HG03342 (cell line): ENCODE results near the gene SHROOM3.
A peak's percentile ranks its signal among the peaks of the same experiment; 100 is the strongest.

Experiments
- ATAC-seq: cut with Tn5 transposase; IDR thresholded peaks from one replicate; pipeline ENCODE4 v1.9.1; 2021; ENCODE audit warnings: mild to moderate bottlenecking, moderate library complexity; ENCODE audit not compliant: unreplicated experiment

The SHROOM3 gene

DNA sequence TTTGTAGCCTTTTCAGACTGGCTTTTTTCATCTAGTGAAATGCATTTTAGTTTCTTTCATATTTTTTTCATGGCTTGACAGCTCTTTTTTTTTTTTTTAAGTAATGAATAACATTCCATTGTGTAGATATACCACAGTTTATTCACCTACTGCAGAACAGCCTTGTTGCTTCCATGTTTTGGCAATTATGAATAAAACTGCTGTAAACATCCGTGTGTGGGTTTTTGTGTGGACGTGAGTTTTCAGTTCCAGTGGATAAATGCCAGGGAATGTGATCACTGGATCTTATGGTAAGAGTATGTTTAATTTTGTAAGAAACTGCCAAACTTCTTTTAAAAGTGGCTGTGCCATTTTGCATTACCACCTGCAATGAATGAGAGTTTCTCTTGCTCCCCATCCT is 302.2 kb downstream of the SHROOM3 start:
- no peak for ATAC-seq

DNA sequence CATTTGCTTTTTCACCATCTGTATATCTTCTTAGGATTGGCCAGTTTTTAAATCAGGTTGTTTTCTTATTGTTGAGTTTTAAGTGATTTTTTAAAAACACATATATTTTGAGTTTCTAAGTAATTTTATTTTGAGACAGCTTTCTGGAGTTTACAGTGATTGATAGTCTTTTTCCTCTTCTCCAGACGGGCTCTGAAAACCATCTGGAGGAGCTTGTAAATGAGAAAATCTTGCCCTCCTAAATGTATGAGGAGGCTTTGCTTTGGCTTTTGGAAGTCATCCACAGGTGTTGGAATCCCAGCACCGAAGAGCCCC is 302.7 kb downstream of the SHROOM3 start:
- ATAC-seq, result no peak

DNA sequence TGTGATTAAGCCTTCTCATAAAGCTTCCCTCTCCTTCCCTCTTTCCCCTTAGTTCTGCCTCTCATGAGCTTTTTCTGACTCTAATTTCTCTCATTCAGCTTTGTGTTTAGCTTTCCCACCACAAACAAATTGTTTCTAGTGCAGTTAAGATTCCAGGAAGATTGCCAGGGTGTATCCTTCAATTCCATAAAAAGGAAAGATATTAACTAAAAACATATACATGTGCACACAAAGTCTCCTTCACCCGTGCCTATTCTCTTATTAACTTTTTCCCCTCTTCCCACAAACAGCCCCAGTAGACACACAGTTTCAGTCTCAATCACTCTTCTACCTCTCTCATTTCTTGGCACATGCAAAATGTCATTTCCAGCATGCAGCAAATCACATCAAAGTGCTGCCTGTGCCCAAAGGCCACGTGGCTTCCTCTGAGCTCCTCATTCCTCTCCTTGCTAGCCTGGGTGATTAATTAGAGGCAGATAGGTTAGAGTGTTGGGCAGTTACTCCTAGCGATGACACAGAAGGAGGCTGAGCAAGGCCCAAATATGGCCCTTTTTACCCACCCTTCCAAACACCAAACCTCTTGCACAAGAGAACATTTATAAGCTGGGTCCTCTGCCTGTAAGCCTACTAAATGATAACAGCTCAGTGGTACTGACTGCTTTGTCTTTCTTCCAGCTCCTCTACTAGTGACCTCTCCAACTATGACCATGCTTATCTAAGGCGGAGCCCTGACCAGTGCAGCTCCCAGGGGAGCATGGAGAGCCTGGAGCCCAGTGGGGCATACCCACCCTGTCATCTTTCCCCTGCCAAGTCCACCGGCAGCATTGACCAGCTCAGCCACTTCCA is 303.3 kb downstream of the SHROOM3 start:
- peak; percentile 52 for ATAC-seq

DNA sequence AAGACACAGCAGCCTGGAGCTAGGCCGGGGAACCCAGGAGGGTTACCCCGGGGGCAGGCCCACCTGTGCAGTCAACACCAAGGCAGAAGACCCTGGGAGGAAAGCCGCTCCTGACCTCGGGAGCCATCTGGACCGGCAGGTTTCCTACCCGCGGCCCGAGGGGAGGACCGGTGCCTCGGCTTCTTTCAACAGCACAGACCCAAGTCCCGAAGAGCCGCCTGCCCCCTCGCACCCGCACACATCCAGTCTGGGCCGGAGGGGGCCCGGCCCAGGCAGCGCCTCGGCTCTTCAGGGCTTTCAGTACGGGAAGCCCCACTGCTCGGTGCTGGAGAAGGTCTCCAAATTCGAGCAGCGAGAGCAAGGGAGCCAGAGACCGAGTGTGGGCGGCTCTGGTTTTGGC is 305.2 kb downstream of the SHROOM3 start:
- no peak for ATAC-seq

DNA sequence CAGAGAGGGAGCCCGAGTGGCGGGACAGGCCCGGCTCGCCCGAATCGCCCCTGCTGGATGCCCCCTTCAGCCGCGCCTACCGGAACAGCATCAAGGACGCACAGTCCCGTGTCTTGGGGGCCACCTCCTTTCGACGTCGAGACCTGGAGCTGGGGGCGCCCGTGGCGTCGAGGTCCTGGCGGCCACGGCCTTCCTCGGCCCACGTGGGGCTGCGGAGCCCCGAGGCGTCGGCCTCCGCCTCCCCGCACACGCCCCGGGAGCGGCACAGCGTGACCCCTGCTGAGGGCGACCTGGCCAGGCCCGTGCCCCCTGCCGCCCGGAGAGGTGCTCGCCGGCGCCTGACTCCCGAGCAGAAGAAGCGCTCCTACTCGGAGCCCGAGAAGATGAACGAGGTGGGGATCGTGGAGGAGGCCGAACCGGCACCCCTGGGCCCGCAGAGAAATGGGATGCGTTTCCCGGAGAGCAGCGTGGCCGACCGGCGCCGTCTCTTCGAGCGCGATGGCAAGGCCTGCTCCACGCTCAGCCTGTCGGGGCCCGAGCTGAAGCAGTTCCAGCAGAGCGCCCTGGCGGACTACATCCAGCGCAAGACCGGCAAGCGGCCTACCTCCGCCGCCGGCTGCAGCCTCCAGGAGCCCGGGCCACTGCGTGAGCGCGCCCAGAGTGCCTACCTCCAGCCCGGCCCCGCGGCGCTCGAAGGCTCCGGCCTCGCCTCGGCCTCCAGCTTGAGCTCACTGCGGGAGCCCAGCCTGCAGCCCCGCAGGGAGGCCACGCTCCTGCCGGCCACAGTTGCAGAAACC is 306.0 kb downstream of the SHROOM3 start:
- ATAC-seq, result no peak

DNA sequence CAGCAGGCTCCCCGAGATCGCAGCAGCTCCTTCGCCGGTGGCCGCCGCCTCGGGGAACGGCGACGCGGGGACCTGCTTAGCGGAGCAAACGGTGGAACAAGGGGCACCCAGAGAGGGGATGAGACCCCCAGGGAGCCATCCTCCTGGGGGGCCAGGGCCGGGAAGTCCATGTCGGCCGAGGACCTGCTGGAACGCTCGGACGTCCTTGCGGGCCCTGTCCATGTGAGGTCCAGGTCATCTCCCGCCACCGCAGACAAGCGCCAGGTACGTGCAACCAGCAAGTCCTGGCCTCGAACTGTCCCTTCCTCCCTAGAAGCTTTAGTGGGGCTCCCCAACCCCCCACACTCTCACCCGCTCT is 306.6 kb downstream of the SHROOM3 start:
- no peak for ATAC-seq

DNA sequence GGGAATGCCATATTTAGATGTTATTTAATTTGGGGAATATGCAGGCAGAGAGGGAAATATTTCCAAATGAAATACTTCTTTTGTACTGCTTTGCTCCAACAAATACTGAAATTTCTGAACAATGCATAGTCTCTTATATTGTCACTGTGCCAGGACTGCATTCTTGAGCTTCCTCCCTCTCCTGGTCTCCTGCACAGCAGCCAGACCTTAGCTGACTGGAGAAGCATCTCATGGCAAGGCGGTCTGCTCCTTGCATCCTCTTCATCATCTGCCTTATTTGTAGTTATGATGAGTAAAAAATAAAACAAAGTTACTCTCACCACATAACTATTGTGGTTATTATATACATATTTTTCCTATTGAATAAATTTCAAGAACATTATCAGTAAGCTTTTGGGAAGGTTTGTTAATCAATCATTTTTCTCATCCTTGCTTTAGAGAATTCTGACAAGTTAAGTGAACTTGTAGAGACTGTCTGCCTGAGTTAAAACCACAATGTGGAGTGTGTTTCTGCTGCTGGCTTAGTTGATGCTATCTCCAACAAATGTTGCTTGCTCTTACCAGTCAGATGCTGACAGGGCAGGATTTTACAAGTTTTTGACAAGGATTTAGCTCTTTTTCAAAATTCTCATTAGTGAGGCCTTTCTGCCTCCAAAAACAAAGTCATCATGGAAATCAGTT is 309.4 kb downstream of the SHROOM3 start:
- ATAC-seq, result no peak

DNA sequence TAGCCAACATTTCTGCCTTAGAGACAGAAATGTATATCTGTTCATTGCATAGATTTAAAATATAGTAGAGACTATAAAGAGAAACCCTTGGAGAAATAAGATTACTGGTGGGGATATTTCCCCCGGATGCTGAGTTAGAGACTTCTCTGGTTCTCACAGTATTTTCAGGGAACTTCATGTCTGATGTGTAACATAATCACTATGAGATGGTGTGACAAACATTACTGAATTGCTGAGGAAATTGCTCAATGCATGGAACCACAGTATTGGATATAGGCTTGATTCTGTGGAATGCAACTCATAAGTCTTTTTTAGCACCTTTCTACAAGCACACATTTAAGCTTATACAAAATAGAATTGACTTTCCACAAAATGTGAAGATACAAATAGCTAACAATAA is 310.2 kb downstream of the SHROOM3 start:
- ATAC-seq, result no peak

DNA sequence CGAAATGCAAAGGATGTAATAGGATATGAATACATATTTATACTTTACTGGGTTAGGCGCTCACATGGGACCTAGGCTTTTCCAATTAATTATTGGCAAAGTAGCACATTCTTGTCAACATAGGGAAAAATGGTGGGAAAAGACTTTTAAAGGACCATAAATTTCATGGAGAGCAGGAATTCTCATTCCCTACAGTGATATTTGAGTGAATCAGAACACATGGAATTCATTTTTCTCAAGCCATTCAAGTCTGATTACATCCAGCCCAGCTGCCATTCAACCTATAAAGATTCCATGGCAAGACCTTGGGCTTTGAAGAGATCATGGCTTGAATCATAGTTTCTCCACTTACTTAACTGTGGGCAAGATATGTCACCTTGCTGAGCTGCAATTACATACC is 312.5 kb downstream of the SHROOM3 start:
- ATAC-seq, result no peak

DNA sequence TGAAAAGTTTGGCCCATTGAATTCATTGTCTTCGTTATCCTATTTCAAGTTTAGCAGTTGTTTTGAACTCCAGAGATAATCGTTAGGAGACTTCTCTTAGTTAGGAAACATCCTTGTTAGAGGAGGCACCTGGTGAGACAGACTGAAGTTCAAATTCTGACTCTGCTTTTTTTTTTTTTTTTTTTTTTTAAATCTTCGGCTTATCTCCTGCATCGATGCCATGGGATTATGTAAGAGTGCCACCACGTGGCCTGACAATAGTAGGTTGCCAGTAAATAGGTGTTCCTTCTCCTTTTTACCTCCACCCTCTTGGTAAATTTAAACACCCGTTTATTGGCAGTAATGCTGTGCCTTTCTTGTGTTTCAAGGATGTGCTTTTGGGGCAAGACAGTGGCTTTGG is 313.6 kb downstream of the SHROOM3 start:
- ATAC-seq, result no peak

DNA sequence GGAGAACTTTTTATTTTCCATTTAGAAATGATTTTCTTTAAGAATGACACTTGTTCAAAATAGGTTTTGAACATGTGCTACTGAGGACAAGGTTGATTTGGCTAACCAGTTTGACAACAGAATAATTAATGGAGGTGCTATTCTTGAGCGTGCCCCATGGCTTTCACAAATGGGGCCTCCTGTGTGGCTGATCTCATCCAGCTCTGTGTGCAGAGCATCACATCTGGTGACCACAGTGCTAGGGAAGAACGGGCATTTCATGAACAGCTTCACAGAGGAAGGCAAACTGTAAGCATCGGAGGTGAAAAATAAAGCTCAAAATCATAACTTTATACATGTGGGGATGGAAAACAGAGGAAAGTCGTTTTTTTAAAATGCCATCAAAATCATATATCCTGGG is 314.3 kb downstream of the SHROOM3 start:
- no peak for ATAC-seq

DNA sequence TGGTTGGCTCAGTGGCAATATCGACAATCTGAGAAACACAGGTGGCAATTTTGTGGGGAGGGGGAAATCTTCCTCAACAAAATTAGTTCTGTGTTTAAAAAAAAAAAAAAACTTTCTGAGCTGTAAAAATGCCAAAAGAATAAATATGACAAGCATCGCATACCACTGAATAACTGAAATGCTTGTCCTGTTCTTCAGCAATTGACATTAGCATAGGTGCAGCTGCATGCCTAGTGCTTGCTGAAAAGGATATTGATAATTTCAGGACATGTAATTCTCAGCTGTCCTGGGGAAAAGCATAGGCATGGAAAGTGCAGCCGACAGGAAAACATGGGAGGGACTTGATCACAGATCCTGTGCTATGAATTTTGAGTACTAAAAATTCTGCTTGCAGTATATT is 315.7 kb downstream of the SHROOM3 start:
- ATAC-seq, result no peak

DNA sequence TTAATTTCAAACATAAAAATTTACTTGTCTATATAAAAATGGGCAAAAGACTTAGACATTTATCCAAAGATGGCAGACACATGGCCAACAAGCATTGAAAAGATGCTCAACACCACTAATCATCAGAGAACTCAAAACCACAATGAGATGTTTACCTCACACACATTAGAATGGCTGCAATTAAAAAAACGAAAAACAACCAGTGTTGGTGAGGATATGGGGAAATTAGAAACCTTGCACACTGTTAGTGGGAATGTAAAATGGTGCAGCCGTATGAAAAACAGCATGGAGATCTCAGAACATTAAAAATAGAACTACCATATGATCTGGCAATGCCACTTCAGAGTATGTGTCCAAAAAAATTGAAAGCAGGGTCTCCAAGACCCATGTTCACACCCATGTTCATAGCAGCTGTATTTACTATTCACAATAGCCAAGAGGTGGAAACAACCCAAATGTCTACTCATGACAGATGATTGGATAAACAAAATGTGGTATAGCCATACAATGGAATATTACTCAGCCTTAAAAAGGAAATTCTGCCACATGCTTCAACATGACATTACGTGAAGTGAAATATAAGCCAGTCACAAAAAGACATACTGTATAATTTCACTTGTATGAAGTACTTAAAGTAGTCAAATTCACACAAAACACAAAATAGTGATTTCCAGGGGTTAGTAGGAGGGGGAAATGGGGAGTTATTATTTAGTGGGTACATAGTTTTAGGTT is 316.7 kb downstream of the SHROOM3 start:
- no peak for ATAC-seq

DNA sequence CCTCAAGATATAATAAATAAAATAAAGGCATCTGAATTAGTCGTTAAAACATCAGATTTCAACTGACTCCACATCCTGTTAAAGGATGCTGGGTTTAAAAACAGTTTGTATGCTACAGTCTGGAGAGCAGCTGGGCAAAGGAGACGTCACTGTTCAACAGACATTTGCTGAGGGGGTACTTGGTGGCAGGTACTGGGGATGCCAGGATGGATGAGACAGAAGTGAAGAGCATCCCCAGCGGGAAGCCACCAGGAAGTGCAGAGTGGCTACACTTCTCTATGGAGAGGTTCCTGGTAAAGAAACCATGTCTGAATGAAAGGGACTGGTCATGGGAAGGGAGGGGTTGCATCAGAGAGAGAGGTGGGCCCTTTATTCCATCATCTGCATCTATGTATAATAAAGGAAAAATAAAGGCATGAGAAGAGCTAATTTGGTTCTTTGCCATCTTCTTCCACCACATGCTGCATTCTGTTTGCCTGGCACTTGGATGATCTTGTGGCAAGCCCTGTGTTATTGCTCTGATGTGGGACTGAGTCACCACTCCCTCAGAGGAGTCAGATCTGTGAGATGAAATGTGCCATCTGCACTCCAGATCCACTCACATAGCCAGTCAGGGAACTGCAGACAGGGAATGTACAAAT is 318.0 kb downstream of the SHROOM3 start:
- ATAC-seq, result no peak

DNA sequence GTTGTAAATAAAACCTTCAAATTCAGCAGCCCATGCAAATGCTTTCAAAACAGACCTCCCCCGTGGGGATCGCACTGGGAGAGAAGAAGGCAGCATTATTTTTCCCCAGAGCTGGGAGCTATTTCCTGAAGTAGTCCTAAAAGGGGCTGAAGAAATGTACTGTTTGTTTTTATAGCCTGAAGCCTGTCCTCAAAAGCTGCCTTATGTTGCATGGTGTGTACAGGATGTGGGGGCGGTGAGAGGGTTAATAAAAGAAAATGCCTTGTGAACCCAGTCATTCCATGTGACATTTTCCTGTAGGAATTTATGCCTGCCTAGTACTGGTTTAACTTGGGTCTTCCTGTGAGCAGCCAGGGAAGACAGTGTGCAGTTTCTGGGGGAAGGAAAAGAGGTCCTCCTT is 318.8 kb downstream of the SHROOM3 start:
- no peak for ATAC-seq

DNA sequence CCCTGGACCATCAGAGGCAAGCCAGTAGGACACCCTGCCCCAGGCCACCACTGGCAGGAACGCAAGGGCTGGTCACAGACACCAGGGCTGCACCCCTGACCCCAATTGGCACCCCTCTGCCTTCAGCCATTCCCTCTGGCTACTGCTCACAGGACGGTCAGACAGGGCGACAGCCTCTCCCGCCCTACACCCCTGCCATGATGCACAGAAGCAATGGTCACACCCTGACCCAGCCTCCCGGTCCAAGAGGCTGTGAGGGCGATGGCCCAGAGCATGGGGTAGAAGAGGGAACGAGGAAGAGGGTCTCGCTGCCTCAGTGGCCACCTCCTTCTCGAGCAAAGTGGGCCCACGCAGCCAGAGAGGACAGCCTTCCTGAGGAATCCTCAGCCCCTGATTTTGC is 319.4 kb downstream of the SHROOM3 start:
- no peak for ATAC-seq

DNA sequence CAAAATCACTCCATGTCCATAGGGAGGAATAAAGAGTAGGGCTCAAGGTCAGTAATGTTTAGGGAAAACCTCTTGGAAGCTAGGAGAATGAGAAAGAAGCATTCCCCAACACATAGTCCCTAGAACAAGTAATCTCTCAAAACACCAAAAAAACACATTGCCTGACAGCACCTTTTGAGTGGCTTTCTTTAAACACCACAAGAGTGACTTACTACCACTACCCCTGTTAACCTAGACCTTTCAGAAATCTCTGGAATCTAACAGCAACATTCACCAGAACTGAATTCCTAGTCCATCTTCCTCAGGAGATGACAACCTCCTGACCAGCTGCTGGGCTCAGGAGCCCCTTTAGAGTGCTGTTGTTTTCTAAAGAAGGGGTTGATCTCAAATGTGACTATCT is 320.7 kb downstream of the SHROOM3 start:
- ATAC-seq, result no peak

DNA sequence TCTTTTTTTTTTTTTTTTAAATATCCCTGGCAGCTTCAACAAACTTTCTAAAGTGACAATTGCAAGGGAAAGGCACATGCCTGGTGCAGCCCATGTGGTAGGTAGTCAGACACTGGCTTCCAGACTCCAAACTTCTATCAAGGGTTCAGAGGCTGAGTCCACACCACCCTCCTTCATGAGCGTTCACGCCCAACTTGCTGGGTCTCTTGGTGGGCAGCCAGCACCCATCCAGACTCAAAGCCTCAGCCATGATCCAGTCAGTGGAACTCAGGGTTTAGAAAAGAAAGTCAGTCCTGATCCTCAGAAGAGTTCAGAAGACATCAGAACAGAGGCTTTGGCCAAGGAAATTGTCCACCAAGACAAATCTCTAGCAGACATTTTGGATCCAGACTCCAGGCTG is 321.4 kb downstream of the SHROOM3 start:
- no peak for ATAC-seq

DNA sequence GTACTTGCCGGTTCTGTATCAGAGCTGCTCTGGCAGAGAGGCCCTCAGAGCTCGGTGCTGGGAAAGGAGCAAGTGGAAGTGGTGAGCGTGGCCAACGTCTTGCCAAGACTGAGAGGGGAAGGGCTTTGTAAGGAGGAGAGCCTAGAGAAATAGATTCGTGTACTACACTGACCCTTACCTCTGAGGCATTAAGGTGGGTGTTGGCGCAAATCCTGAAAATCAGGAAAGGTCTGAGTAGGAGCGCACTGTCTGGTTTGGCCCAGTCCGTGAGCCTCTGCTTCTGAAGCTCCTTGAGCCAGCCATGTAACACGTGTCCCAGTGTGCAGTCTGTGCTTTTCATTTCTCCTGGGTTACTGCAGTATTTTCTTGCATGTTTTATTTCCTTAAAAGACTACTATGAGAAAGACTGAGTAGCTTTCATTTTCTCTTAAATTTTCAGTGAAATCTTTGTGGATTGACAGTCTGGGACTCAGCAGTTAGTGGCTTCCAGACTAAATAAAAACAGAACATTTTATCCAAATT is 322.4 kb downstream of the SHROOM3 start:
- ATAC-seq, result no peak

DNA sequence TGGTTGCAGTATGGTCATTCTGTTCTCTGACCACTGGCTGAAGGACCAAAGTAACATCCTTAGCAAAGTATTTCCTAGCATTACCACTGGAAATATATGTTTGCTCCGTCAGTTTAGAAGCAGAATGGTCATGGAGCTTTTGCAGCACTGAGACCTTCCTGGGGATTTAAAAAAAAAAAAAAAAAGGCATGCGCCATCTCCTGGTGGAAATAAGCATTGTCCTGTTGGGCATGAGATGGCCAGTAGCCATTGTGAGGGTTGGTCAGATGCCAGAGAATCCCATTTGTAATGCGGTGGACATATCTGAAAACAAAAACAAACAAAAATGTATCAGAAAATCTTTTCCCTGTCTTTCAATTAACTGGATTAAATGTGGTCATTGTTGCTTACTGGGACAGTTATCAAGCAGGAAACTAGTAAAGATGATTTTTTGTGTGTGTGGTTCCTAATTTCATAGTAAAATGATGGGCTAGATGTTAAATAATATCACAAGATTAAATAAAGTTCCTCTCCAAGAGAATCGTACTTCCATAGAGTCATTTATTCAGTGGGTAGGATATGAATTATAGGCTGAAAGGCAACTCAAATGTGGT is 323.4 kb downstream of the SHROOM3 start:
- ATAC-seq, result peak; percentile 55
